NCI-H1694 treated with DMSO at 0.1 percent for 48 hours (cell line): Measurements from ENCODE around the gene DEFB108B.
"Not testable (repeated sequence)": the region's sequence is repeated elsewhere in the genome, so short reads cannot be mapped to it uniquely, and the experiment has no call there.

Experiments
- DNase-seq: peaks from one replicate; lab custom pipeline; 2025; lab: John Stamatoyannopoulos, UW

The DEFB108B gene

DNA sequence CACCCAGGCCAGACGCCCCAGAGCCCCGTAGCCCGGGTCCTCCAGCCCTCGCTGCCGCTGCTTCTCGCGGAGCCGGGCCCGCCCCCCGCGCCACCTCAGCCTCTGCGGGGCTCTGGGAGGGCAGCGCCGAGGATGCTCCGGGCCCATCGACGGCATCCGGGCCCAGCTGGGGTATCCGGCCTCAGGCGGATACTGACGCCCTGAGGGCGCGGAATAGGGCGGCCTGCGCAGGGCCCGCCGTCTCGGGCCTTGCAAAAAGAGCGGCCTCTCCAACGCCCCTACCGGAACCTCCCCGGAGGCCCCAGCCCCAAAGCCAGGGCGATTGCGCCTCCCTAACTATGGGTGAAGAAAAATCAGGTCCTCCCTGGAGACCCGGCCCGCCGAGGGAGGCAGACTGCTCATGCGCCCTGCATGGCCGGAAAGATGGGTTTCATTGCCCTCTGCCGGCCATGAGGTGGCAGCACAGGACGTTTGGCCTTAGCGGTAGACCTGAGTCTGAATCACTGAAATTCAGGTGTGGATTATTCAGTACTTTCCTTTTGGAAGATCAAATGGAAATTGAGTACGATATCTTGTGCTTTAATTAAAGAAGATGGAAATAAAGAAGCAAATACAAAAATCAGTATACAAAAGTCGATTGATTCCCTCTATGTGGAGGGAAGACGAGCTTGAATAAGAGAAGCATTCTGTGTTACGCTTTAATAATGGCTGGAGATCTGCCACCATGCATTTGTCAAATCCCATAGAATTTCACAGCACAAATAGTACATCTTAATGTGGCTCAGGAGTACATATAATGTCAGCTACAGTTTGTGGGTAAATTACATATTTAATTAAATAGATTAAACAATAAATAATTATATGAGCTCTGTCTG lies 19.3 kb upstream of the DEFB108B start:
- peak; percentile 69 for DNase-seq

DNA sequence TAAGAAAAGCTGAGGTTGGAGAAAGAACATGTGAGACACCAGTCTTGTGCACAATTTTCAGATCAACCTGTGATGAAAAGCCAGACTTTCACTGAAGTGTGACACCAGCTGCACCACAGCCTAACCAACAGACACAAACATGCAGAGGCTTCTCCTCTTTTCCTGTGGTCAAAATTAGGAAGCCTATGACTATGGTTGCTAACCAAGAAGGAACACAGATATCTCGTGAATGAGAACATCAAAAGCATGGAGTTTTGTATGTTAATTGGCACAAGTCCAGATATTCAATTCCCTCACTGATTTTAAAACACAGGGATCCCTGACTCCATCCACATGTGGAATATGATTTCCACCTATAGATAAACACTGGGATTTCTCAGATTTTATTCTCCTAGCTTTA lies 11.5 kb upstream of the DEFB108B start:
- not testable (repeated sequence) for DNase-seq

DNA sequence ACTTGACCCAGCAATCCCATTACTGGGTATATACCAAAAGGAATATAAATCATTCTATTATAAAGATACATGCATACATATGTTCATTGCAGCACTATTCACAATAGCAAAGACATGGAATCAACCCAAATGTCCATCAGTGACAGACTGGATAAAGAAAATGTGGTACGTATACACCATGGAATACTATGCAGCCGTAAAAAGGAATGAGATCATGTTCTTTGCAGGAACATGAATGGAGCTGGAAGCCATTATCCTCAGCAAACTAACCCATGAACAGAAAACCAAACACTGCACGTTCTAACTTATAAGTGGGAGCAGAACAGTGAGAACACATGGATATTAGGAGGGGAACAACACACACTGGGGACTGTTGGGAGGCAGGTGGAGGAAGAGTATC lies 3.8 kb upstream of the DEFB108B start:
- not testable (repeated sequence) for DNase-seq

DNA sequence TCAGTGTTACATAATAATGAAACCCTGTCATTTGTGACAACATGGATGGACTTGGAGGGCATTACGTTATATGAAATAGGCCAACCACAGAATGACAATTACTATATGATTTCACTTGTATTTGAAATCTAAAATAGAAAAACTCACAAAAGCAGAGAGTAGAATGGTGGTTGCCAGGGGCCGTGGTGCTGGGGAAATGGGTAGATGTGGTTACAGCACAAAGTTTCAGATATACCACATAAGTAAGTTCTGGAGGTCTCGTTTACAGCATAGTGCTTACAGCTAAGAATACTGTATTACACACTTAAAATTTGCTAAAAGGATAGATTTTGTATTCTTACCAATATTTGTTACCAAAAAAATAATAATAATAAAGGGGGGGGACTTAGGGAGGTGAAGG lies 3.3 kb upstream of the DEFB108B start:
- not testable (repeated sequence) for DNase-seq

DNA sequence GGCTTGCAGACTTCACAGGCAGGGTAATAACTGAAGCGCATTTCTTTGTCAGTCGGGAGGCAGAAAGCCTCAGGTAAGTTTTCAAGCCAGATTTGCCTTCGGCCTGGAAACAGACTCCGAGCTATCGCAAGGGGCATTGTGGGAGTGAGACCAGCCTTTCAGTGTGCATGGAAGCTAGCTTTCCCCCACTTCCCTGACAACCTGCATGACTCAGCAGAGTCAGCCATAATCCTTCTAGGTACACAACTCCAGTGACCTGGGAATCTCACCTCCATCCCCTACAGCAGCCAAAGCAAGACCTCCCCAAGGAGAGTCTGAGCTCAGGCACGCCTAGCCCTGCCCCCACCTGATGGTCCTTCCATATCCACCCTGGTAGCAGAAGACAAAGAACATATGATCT lies 9.7 kb downstream of the DEFB108B start:
- DNase-seq = not testable (repeated sequence)

DNA sequence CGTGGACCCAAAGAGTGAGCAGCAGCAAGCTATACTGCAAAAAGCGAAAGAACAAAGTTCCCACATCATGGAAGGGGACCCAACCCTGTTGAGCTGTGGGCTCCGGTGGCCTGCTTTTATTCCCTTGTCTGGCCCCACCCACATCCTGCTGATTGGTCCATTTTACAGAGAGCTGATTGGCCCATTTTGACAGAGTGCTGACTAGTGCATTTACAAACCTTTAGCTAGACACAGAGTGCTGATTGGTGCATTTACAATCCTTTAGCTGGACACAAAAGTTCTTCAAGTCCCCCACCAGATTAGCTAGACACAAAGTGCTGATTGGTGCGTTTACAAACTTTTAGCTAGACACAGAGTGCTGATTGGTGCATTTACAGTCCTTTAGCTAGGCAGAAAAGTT lies 10.4 kb downstream of the DEFB108B start:
- not testable (repeated sequence) for DNase-seq

DNA sequence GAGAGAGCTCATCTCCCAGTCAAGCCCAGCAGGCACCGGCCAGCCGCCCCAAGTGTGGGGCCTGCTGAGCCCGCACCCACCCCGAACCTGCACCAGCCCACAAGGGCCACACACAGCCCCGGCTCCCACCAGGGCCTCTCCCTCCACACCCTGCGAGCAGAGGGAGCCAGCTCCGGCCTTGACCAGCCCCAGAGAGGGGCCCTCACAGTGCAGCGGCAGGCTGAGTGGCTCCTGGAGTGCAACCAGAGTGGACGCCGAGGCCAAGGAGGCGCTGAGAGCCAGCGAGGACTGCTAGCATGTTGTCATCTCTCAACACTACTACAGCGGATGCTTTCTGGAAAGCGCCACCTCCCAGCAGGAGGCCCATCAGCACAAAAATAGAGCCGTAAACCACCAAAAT lies 10.9 kb downstream of the DEFB108B start:
- no peak for DNase-seq

DNA sequence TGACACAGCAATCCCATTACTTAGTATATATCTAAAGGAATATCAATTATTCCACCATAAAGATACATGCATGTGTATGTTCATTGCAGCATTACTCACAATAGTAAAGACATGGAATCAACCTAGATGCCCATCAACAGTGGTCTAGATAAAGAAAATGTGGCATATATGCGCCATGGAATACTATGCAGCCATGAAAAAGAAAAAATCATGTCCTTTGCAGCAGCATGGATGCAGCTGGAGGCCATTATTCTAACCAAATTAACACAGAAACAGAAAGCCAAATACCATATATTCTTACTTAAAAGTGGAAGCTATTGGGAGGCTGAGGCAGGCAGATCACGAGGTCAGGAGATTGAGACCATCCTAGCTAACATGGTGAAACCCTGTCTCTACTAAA lies 20.9 kb downstream of the DEFB108B start:
- DNase-seq = not testable (repeated sequence)

DNA sequence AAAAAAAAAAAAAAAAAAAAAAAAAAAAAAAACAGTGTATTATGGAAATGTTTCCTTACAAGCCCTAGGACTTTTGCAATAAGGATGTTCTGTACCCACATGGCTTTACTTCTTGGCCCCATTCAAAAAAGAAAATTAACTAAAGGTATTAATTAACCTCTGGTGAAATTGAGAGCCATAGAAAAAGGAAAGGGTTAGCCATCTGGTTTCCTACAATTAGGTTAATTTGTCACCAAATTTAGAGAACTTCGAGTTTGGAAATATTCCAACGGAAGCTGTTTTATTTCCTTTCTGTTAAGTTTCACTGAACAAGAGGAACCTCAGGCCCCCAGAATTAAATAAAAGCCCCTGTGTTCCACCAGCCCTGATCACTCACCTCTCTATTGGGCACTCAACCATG lies 22.9 kb downstream of the DEFB108B start:
- DNase-seq = not testable (repeated sequence)

DNA sequence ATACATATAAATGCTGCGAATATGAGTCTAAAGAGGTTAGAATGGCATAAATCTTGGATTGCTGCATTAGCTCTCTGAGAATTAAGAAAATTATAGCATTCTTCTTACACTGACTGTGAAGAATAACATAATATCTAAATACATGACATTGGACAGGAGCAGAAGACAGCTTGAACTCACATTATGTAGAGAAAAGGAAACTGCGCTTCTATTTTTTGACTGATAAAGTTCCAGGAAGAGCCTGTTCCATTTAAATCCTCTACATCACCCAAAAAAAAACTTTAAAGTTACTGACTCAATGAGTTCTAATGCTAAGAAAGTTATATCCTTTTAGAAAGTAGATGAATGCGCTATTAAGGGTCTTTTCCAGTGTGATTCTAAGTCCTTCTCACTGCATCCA lies 27.8 kb downstream of the DEFB108B start:
- not testable (repeated sequence) for DNase-seq

DNA sequence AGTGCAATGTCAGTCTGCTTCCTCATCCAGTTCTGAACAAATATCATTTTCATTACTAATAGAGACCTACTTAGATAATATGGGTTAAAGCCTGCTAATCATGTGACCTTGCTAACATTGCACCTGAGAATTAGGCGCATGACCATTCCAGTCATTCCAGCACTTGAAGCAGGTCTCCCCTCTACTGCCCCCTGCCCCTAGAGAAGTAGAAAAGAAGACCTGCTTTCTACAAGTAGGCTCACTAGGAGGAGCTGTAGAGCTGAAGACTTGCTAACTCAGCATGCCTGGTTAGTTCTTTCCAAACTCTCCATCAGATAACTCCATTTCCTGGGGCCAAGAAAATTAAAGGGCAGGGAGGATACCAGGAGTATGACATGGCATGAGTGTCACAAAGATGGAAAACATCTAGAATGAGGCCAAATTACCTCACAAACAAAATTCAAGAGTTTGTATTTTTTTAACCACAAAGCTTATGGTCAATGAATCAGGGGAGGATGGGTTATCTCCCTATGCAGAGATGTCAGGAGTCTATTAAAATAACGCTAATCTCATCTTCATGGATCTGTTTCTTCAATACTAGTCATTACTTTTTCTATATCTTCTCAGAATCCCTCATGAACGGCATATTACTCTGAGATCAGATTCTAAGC lies 31.1 kb downstream of the DEFB108B start:
- peak; percentile 11 for DNase-seq

DNA sequence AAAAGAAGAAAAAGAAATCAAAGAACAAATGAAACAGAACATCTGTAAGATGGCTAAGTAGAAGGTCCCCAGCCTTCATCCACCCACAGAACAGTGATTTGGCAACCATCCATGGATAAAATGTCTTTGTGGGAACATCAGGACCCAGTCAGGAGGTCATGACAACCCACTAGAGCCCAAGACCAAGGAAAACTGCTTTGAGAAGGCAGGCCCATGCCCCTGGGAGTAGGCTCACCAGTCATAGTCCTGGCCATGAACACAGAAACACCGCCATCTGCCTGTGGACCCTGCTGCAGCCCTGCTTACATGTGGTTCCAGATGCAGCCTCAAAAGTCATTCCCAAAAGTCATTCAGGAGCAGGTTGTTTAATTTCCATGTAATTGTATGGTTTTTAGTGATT lies 34.2 kb downstream of the DEFB108B start:
- not testable (repeated sequence) for DNase-seq

DNA sequence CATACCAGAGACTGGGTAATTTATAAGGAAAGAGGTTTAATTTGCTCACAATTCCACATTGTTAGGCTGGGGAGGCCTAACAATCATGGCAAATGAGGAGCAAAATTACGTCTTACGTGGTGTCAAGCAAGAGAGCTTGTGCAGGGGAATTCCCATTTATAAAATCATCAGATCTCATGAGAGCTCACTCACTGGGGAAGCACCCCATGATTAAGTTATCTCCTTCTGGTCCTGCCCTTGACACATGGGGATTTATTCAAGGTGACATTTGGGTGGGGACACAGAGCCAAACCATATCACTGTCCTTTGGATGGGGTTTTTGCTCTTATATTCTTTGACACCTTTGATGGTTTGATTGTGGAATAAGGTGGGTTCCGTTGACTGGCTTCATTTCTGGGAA lies 36.9 kb downstream of the DEFB108B start:
- not testable (repeated sequence) for DNase-seq

DNA sequence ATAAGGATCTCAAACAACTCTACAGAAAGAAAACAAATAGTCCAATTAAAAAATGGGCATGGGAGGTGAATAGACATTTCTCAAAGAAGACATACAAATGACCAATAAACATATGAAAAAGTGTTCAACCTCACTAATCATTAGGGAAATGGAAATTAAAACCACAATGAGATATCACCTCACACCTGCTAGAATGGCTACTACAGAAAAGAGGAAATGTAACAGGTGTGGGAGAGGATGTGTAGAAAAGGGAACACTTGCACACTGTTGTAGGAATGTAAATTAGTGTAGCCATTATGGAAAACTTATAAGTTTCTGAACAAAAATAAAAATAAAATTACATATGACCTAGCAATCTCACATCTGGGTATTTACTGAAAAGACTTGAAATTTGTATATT lies 37.7 kb downstream of the DEFB108B start:
- not testable (repeated sequence) for DNase-seq

DNA sequence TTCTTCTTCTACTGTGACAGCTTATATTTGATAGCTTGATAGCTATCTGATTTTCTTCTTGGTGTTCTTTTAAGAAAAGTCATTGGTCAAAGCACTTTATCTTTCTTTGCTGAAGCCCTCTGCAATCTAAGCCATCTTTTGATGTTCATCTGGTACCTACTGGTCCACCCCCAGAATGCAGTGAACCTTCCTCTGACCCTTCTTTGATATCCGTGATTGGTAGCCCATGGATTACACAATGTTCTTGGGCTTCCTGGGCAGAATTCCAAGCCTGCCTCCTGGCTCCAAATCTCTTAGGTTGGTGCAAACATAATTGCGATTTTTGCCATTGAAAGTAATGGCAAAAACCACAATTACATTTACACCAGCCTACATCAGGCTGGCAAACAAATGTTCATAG lies 43.3 kb downstream of the DEFB108B start:
- not testable (repeated sequence) for DNase-seq

DNA sequence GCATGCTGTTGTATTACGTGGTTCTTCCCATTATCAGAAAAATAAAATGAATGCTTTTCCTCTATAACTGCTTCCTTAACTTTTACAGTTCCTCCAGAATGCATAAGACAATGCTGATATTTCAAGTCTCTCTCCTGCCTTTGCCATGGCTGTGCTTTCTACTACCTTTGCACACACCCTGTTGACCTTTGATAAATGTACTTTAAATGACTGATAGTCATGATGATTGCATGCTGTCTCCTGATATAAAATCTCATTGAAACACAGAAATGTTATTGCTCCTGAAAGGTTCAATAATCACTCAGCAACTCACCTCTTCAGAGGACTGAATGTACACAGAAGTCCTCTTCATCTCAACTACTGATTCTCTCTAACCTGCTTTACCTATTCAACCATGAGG lies 45.1 kb downstream of the DEFB108B start, which contains the start of gene DEFB131B:
TSS of gene DEFB131B (plus strand) at position 395 of the 400 bp plus-strand sequence. CDS start at position 395, 0 bp downstream.
- not testable (repeated sequence) for DNase-seq

DNA sequence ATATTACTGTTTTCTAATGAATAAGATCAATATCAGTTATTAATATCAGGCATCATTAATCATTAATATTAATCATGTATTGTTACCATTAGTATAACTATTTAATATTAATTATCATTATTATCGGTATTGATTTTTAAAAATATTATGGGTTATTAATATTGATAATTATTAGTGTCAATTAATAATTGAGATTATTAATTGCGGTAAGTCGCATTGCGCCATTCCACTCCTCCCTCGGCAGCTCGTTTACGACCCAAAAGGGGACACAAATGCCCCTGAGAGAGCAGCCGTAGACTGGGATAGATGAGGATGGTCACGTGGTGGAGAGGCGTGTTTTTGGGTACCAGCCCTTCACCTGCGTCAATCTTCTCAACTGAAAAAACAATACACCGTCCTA lies 52.8 kb downstream of the DEFB108B start:
- not testable (repeated sequence) for DNase-seq
